Right atrium auricular region (tissue), 2 donors: ENCODE data around the gene DEXI. TPM values are rescaled to one million over a fixed set of nuclear protein-coding genes. Genes with fewer than 3 reads are reported as not detected.

Experiments
- DNase-seq: peaks from one replicate; pipeline ENCODE4 v3.0.0-alpha.2; 2019; ENCODE audit warnings: low spot score
- H3K27ac ChIP-seq, 2 donors: fragments of 200-600 bp; sonication (generic); 1 replicate in 1 of 2; 2 replicates in 1 of 2; pipeline ENCODE4 v1.5.1; 2016 to 2019
- H3K27me3 ChIP-seq, 2 donors: fragments of 200-600 bp; sonication (generic); one replicate each; pipeline versions ENCODE4 v1.5.1 to v1.6.0; 2017 to 2019
- H3K36me3 ChIP-seq: fragments of 200-600 bp; sonication (generic); one replicate; pipeline ENCODE4 v1.5.1; 2016
- H3K4me1 ChIP-seq, 2 donors: fragments of 200-600 bp; sonication (generic); one replicate each; pipeline versions ENCODE4 v1.5.1 to v1.6.0; 2017 to 2019
- H3K4me3 ChIP-seq, 2 donors: fragments of 200-600 bp; sonication (generic); 1 replicate in 1 of 2; 2 replicates in 1 of 2; pipeline ENCODE4 v1.5.1; 2017 to 2019; ENCODE audit warnings: mild to moderate bottlenecking in 1 of 2, moderate library complexity in 1 of 2
- H3K9me3 ChIP-seq, 2 donors: fragments of 200-600 bp; sonication (generic); one replicate each; pipeline ENCODE4 v1.5.1; 2019
- total RNA-seq, 2 donors: library from RNA; depleted of rRNA; stranded (reverse); fragments of >200 nt; gene quantifications; one replicate each; pipeline ENCODE4 v1.1.0, GENCODE V29; 2016
- TF ChIP-seq, protein P1 (sequence below), 2 donors: fragments of 200-600 bp; sonication (generic); IDR thresholded peaks; one replicate each; pipeline ENCODE4 v1.5.1; 2019; ENCODE audit warnings: antibody characterized with exemption in 2 of 2

Gene DEXI
- total RNA-seq, 2 donors from 2014 or later = 129 to 164 TPM

DNA sequence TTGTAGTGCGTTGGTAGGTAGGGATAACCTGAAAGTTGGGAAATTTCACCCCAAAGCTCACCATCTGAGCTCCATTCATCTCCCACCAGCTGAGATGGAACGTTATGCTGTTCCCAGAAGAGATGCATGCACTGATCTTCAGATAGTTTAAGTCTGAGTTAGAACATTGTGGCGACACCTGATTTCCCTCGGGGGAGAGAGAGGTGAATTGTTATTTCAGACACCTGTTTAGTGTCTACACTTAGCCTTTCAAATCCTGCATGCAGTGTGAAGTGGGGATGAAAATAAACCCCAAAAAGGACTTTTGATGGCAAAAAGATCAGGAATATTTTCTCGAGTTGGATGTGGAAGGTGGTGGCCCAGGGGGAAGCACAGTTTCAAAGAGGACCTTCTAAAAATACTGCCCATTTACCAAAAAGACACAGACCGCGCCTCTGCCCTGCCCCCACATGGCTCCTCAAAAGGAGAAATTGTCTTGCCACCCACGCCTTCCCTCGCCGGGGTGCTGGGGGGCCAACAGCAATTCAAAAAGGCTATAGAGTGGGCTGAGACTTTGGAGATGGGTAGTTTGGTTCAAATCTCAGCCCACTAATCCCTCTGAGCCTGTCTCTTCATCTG, 53.8 kb downstream of the DEXI start:
- Histone ChIP-seq H3K4me3 (no peak overlapping the region), H3K9me3 (no peaks in the 10 kb centered on the region), H3K4me1 (no peaks in the 10 kb centered on the region), H3K27ac (no peak overlapping the region), H3K36me3 (no peaks in the 10 kb centered on the region), H3K27me3 (no peaks in the 10 kb centered on the region)
- DNase-seq = no peak
- TF ChIP-seq, protein P1, sequence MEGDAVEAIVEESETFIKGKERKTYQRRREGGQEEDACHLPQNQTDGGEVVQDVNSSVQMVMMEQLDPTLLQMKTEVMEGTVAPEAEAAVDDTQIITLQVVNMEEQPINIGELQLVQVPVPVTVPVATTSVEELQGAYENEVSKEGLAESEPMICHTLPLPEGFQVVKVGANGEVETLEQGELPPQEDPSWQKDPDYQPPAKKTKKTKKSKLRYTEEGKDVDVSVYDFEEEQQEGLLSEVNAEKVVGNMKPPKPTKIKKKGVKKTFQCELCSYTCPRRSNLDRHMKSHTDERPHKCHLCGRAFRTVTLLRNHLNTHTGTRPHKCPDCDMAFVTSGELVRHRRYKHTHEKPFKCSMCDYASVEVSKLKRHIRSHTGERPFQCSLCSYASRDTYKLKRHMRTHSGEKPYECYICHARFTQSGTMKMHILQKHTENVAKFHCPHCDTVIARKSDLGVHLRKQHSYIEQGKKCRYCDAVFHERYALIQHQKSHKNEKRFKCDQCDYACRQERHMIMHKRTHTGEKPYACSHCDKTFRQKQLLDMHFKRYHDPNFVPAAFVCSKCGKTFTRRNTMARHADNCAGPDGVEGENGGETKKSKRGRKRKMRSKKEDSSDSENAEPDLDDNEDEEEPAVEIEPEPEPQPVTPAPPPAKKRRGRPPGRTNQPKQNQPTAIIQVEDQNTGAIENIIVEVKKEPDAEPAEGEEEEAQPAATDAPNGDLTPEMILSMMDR (IDR thresholded peaks at IDR 0.05) = no peak

DNA sequence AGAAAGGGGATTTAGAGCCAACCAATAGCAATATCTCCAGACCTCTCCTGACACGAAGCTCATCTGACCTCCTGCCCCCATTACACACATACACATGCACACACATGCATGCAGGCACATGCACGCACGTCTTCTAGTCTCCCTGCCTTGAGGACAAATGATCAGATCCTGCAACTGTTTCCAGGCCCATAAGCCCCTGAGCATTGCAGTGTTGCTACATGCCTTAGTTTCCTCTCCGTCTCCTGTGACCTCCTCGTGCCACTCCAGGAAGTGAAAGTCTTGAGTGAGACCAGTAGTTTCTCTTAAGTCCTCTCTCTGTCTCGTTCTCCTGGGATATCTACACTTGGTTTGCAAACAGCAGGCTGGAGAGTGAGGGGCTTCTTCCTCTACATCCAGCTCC, 57.0 kb downstream of the DEXI start:
- DNase-seq = no peak
- no peaks in the 10 kb centered on the region for H3K36me3 ChIP-seq
- TF ChIP-seq, protein P1 (IDR thresholded peaks at IDR 0.05) = no peak
- no peaks in the 10 kb centered on the region for H3K9me3 ChIP-seq
- no peaks in the 10 kb centered on the region for H3K27me3 ChIP-seq
- no peak overlapping the region for H3K27ac ChIP-seq
- no peaks in the 10 kb centered on the region for H3K4me1 ChIP-seq
- no peak overlapping the region for H3K4me3 ChIP-seq

DNA sequence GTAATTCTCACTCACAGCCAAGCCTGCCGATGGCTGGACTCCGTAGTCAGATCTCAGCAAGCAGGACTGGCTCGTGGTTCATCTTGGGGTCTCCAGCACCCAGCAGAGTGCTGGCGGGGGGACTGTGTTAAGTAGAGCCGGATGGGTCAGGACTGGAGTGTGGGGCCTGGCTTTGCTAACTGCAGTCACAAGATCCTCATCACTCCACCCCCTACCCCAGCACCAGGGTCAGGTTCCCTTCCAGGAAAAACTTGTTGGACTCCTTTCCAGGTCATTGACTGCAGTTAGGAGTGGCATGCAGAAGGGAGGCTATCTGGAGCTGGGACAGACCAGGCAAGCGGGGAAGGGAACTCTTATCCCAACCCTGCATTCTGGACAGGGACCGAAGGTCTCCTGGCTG, 59.3 kb downstream of the DEXI start:
- no peak overlapping the region for H3K4me3 ChIP-seq
- H3K4me1 ChIP-seq = peaks cover 0 to 19% of the 10 kb centered on the region in 2 donors
- TF ChIP-seq, protein P1 (IDR thresholded peaks at IDR 0.05) = no peak
- no peaks in the 10 kb centered on the region for H3K36me3 ChIP-seq
- no peak overlapping the region for H3K27ac ChIP-seq
- no peak for DNase-seq
- no peaks in the 10 kb centered on the region for H3K27me3 ChIP-seq
- H3K9me3 ChIP-seq = no peaks in the 10 kb centered on the region

DNA sequence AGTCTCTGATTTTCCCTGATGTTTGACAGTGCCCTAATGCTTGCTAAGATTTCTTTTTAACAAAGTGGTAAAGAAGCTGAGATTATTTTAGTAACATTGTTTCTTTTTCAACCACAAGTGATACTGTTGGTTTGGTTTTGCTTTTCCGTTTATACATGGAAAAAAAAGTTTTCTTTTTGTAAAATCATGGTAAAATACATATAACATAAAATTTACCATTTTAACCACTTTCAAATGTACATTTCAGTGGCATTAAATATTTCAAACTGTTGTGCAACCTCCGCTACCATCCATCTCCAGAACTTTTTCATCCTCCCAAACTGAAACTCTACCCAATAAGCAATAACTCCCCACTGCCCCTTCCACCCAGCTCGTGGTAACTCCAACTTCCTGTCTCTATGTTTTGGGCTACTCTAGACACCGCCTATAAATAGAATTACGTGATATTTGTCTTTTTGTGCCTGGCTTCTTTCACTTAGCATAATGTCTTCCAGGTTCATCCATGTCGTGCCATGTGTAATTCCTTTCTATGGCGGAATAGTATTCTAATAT, 60.7 kb downstream of the DEXI start:
- Histone ChIP-seq H3K9me3 (no peaks in the 10 kb centered on the region), H3K36me3 (no peaks in the 10 kb centered on the region), H3K27me3 (no peaks in the 10 kb centered on the region), H3K4me3 (no peak overlapping the region), H3K4me1 (peaks cover 0 to 19% of the 10 kb centered on the region in 2 donors), H3K27ac (no peak overlapping the region)
- DNase-seq = no peak
- TF ChIP-seq, protein P1 (IDR thresholded peaks at IDR 0.05) = no peak

DNA sequence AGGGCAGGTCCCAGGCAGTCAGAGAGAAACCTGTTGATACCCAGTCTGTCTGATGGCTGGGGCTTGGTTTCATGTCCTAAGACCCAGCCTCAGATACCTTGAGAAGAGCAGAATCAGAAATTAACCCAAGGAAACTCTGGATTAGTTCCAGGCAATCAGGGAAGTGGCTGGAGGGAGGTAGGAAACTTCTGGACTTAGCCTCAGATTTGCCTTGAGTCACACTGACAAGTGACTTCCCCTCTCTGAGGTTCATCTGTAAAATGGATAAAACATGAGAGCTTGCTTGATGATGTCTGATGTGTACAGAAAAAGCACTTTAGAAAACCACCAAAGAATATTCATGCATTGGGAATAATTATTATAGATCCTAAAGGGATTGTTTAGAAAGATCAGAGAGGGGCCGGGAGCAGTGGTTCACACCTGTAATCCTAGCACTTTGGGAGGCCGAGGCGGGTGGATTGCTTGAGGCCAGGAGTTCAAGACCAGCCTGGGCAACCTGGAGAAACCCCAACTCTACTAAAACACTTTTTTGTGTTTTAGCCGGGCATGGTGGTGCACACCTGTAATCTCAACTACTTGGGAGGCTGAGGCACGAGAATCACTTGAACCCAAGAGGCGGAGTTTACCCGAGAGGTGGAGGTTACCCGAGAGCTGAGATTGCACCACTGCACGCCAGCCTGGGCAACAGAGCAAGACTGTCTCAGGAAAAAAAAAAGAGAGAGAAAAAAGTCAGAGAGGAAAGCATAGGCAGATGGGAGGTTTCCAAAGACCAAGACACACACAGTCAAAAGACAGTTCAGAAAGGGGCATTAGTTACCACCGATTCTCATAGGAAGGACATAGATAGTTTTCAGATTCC, 61.4 kb downstream of the DEXI start:
- H3K4me3 ChIP-seq = peak overlapping the region in 1 of 2 donors; percentile 59
- no peak for DNase-seq
- H3K4me1 ChIP-seq = peaks cover 0 to 19% of the 10 kb centered on the region in 2 donors
- no peaks in the 10 kb centered on the region for H3K27me3 ChIP-seq
- TF ChIP-seq, protein P1 (IDR thresholded peaks at IDR 0.05) = no peak
- no peak overlapping the region for H3K27ac ChIP-seq
- no peaks in the 10 kb centered on the region for H3K9me3 ChIP-seq
- no peaks in the 10 kb centered on the region for H3K36me3 ChIP-seq
